ENCODE measurements around the gene CASP2.
"Not testable (repeated sequence)": the region's sequence is repeated elsewhere in the genome, so short reads cannot be mapped to it uniquely, and the experiment has no call there.

The CASP2 gene

DNA sequence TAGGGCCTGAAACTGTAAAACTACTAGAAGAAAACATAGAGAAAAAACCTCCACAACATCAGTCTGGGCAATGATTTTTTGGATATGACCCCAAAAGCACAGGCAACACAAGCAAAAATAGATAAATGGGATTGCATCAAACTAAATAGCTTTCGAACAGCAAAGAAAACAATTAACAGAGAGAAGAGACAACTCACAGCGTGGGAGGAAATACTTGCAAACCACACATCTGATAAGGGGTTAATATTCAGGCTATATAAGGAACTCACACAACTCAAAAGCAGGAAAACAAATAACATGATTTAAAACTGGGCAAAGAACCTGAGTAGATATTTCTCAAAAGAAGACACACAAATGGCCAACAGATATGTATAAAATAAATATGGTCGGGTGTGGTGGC, 32.6 kb upstream of the CASP2 start:
- peak overlapping the region; percentile 3 for H3K27ac Mint-ChIP-seq
- no peaks in the 10 kb centered on the region for H3K27me3 Mint-ChIP-seq
- H3K4me1 Mint-ChIP-seq (ENCODE audit: low read depth) = peaks cover 33% of the 10 kb centered on the region
- intact Hi-C loops (cut with micrococcal nuclease) = no loop called here
- no peak overlapping the region for H3K4me3 Mint-ChIP-seq
- H3K9me3 Mint-ChIP-seq = peaks cover 8% of the 10 kb centered on the region
- no peaks in the 10 kb centered on the region for H3K36me3 Mint-ChIP-seq (ENCODE audit: low read depth)

DNA sequence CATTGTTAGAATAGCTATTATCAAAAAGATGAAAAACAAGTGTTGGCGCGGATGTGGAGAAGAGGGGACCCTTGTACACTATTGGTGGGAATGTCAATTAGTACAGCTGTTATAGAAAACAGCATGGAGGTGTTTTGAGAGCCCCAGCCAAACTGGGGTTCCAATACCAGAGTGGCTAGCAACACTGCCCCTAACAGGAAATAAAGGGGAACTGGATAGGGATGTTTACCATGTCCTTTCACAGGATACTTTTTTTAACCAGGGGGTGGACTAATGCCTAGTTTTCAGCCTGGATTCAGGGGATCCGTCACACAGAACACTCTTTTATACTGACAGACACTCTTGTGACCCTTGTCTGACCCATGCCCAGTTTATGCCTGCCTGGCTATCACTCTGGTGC, 31.8 kb upstream of the CASP2 start:
- no peak overlapping the region for H3K4me3 Mint-ChIP-seq
- H3K36me3 Mint-ChIP-seq (ENCODE audit: low read depth) = no peaks in the 10 kb centered on the region
- H3K9me3 Mint-ChIP-seq = peaks cover 8% of the 10 kb centered on the region
- H3K27me3 Mint-ChIP-seq = no peaks in the 10 kb centered on the region
- no peak overlapping the region for H3K27ac Mint-ChIP-seq
- intact Hi-C loops (cut with micrococcal nuclease) = no loop called here
- H3K4me1 Mint-ChIP-seq (ENCODE audit: low read depth) = peaks cover 27% of the 10 kb centered on the region

- intact Hi-C loops (cut with micrococcal nuclease) = no loop called here
- Mint-ChIP-seq H3K4me1 (ENCODE audit: low read depth) (peaks cover 25% of the 10 kb centered on the region), H3K9me3 (peaks cover 8% of the 10 kb centered on the region), H3K27me3 (no peaks in the 10 kb centered on the region), H3K4me3 (no peak overlapping the region), H3K36me3 (ENCODE audit: low read depth) (no peaks in the 10 kb centered on the region), H3K27ac (no peak overlapping the region)
Measured at GRCh38 chr7:143256932-143257331, 31.2 kb upstream of the CASP2 start.

DNA sequence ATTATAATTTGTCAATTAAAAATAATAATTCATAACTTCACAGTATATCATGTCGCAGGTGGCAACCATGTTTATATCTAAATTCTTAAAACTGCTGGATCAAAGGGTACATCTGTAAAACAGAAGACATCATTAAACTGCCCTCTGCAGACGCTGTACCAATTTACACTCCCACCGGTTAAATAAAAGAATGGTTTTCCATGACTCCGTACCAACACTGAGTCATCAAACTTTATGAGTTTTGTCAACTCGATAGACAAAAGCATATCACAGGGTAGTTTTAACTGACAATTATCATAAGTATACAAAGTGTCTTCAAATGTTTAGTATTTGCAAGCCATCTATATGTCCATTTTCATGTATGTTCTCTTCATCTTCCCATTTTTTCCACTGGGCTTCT, 30.6 kb upstream of the CASP2 start:
- no peak overlapping the region for H3K4me3 Mint-ChIP-seq
- H3K9me3 Mint-ChIP-seq = peaks cover 8% of the 10 kb centered on the region
- H3K27ac Mint-ChIP-seq = no peak overlapping the region
- intact Hi-C loops (cut with micrococcal nuclease) = no loop called here
- no peaks in the 10 kb centered on the region for H3K36me3 Mint-ChIP-seq (ENCODE audit: low read depth)
- H3K27me3 Mint-ChIP-seq = no peaks in the 10 kb centered on the region
- H3K4me1 Mint-ChIP-seq (ENCODE audit: low read depth) = peaks cover 21% of the 10 kb centered on the region

DNA sequence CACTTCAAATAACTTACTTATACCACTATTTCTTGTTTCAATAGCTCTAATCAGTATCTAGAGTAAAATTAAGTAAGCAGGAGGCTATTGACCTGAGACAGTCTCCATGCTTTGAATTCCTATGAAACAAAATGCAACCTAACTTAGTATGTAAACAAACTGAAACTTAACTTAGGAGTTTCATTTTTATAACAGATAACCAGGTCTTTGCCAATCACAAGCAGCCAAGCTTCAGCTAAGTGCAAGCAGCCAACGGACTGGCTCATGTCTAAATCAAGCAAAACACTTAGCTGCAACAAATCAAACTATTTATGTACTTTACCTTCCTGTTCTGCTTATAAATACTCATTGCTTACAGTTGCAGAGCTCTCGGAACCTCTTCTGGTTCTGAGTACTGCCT, 29.3 kb upstream of the CASP2 start:
- intact Hi-C loops (cut with micrococcal nuclease) = no loop called here
- Mint-ChIP-seq H3K36me3 (ENCODE audit: low read depth) (peaks cover 7% of the 10 kb centered on the region), H3K27me3 (no peaks in the 10 kb centered on the region), H3K4me3 (no peak overlapping the region), H3K4me1 (ENCODE audit: low read depth) (peaks cover 23% of the 10 kb centered on the region), H3K9me3 (peaks cover 2% of the 10 kb centered on the region), H3K27ac (no peak overlapping the region)

- intact Hi-C loops (cut with micrococcal nuclease) = no loop called here
- Mint-ChIP-seq H3K27me3 (no peaks in the 10 kb centered on the region), H3K27ac (no peak overlapping the region), H3K4me3 (no peak overlapping the region), H3K9me3 (no peaks in the 10 kb centered on the region), H3K36me3 (ENCODE audit: low read depth) (peaks cover 17% of the 10 kb centered on the region), H3K4me1 (ENCODE audit: low read depth) (peaks cover 31% of the 10 kb centered on the region)
Measured at GRCh38 chr7:143259765-143260164, 28.4 kb upstream of the CASP2 start.

DNA sequence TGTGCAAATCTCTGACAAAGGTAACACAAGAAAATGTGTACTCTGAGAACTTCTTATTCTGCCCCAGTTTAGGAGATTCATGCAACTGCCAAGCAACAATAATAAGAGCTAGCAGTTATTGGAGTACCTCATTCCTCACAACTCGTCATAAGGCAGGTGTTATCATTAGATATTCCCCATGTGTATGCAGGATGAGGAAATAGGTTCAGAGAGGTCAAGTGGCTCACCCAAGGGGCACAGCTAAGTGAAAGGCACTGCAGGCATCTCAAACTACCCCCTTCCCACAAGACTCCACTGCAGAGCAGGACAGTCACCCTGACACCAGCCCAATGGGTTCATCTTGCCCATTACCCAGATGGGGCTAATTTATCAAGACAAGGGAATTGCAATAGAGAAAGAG, 26.2 kb upstream of the CASP2 start:
- no peaks in the 10 kb centered on the region for H3K9me3 Mint-ChIP-seq
- no peak overlapping the region for H3K4me3 Mint-ChIP-seq
- H3K36me3 Mint-ChIP-seq (ENCODE audit: low read depth) = peaks cover 38% of the 10 kb centered on the region
- peaks cover 29% of the 10 kb centered on the region for H3K4me1 Mint-ChIP-seq (ENCODE audit: low read depth)
- H3K27ac Mint-ChIP-seq = no peak overlapping the region
- intact Hi-C loops (cut with micrococcal nuclease) = loop anchor here (2.0 kb wide), 1 partner anchor 21 kb away; no protein-coding TSS in a partner anchor
- no peaks in the 10 kb centered on the region for H3K27me3 Mint-ChIP-seq

- peaks cover 36% of the 10 kb centered on the region for H3K4me1 Mint-ChIP-seq (ENCODE audit: low read depth)
- peaks cover 54% of the 10 kb centered on the region for H3K36me3 Mint-ChIP-seq (ENCODE audit: low read depth)
- no peaks in the 10 kb centered on the region for H3K9me3 Mint-ChIP-seq
Measured at GRCh38 chr7:143263266-143264195, 24.6 kb upstream of the CASP2 start, which contains the start of gene GSTK1. Gene GSTK1 (plus strand): TSS chr7:143263441. CDS start chr7:143263514, 73 bp downstream.

DNA sequence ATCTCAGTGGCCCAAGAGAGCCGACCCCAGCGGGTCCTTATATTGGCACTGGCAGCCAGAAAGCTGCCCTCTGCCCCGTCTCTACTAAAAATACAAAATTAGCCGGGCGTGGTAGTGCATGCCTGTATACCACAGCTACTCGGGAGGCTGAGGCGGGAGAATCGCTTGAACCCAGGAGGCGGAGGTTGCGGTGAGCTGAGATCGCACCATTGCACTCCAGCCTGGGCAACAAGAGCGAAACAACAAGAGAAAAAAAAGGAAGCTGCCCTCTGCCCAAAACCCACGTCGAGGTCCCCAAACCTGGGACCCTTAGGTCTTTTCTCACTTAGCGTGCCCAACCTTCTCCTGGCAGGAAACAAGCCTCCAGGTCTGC, 24.0 kb upstream of the CASP2 start:
- peak overlapping the region; percentile 92 for H3K4me3 Mint-ChIP-seq
- H3K9me3 Mint-ChIP-seq; intact Hi-C loops (cut with micrococcal nuclease); H3K27me3 Mint-ChIP-seq: not testable (repeated sequence)
- peak overlapping the region; percentile 97 for H3K27ac Mint-ChIP-seq
- peaks cover 61% of the 10 kb centered on the region for H3K36me3 Mint-ChIP-seq (ENCODE audit: low read depth)
- H3K4me1 Mint-ChIP-seq (ENCODE audit: low read depth) = peaks cover 39% of the 10 kb centered on the region

More at GRCh38 chr7:143263266-143264195, 24.6 kb upstream of the CASP2 start, which contains the start of gene GSTK1:
- H3K4me3 Mint-ChIP-seq = peak within 1 kb of the TSS; percentile 92
- no peaks in the 10 kb centered on the region for H3K27me3 Mint-ChIP-seq
- peak within 1 kb of the TSS; percentile 97 for H3K27ac Mint-ChIP-seq
- intact Hi-C loops (cut with micrococcal nuclease) = loop anchor here (1.0 to 2.0 kb wide), 2 partner anchors 23 to 41 kb away; partner anchors contain the start of gene TAS2R40

GRCh38 chr7:143265017-143265693, 23.0 kb upstream of the CASP2 start:
- Mint-ChIP-seq H3K9me3 (no peaks in the 10 kb centered on the region), H3K27me3 (no peaks in the 10 kb centered on the region), H3K4me3 (no peak overlapping the region), H3K4me1 (ENCODE audit: low read depth) (peaks cover 48% of the 10 kb centered on the region), H3K27ac (no peak overlapping the region), H3K36me3 (ENCODE audit: low read depth) (peaks cover 71% of the 10 kb centered on the region)
- intact Hi-C loops (cut with micrococcal nuclease) = no loop called here

DNA sequence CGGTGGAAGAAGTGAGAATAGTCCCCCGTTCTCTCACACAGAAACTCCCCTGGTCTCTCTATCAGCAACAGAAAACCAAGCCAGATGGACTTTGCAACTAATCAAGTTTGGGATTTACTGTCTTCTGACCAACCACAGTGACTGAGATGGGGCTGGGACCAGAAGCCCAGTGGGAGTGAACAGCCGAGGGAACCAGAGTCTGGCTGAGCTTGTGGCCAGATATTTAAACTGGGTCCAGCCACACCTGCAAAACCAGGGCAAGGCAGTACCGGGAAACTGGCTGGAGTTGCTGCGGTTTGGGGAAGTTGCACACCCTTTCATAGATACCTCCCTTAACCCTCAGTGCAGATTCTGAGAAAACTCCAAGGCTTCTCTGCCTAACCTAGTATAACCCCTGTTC, 18.9 kb upstream of the CASP2 start:
- Mint-ChIP-seq H3K27ac (no peak overlapping the region), H3K4me1 (ENCODE audit: low read depth) (peaks cover 44% of the 10 kb centered on the region), H3K27me3 (no peaks in the 10 kb centered on the region)

DNA sequence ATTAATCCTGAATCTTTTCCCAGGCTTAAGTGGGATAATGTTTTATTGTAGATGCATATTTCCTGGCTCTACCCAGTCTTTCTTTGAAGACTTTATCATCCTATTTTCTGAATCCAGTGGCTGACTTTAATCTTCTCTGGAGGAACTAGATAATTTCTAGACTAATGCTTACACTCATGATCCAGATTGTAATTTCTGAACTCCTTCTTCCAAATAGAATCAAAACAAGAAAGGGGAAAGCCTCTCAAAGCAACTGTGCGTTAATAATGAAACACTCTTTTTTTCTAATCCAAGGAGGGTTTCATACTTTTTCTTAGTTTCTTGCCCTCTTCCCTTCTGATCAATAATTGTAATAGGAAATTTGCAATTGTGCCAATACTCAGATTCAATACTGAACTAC, 16.9 kb upstream of the CASP2 start:
- Mint-ChIP-seq H3K27ac (no peak overlapping the region), H3K27me3 (no peaks in the 10 kb centered on the region), H3K36me3 (ENCODE audit: low read depth) (peaks cover 41% of the 10 kb centered on the region), H3K4me3 (no peak overlapping the region), H3K4me1 (ENCODE audit: low read depth) (peaks cover 29% of the 10 kb centered on the region), H3K9me3 (no peaks in the 10 kb centered on the region)
- intact Hi-C loops (cut with micrococcal nuclease) = no loop called here

More for the DNA sequence above, 18.9 kb upstream of the CASP2 start:
- H3K36me3 Mint-ChIP-seq (ENCODE audit: low read depth) = peaks cover 61% of the 10 kb centered on the region
- no peak overlapping the region for H3K4me3 Mint-ChIP-seq
- no peaks in the 10 kb centered on the region for H3K9me3 Mint-ChIP-seq
- intact Hi-C loops (cut with micrococcal nuclease) = no loop called here

GRCh38 chr7:143272871-143273270, 15.3 kb upstream of the CASP2 start:
- intact Hi-C loops (cut with micrococcal nuclease) = no loop called here
- H3K4me3 Mint-ChIP-seq = no peak overlapping the region
- no peaks in the 10 kb centered on the region for H3K27me3 Mint-ChIP-seq
- no peaks in the 10 kb centered on the region for H3K9me3 Mint-ChIP-seq
- H3K27ac Mint-ChIP-seq = no peak overlapping the region
- H3K36me3 Mint-ChIP-seq (ENCODE audit: low read depth) = peaks cover 25% of the 10 kb centered on the region
- H3K4me1 Mint-ChIP-seq (ENCODE audit: low read depth) = peaks cover 27% of the 10 kb centered on the region
